HL-60 (cell line): ENCODE measurements around the gene TTC13.

Experiments
- DNase-seq, 2 experiments: peaks; one replicate each; pipeline ENCODE4 v3.0.0-alpha.2; 2010 to 2020; ENCODE audit warnings: low read depth in 1 of 2, low spot score in 1 of 2
- H3K27ac ChIP-seq: fragments of 250-450 bp; sonication (Bioruptor Pico); replicated peaks from 2 replicates; pipeline ENCODE4 v1.5.1; 2020; ENCODE audit warnings: mild to moderate bottlenecking, moderate library complexity
- H3K27me3 ChIP-seq: fragments of 250-450 bp; sonication (Bioruptor Pico); 2 replicates; pipeline ENCODE4 v1.5.1; 2021; ENCODE audit warnings: mild to moderate bottlenecking, moderate library complexity; ENCODE audit not compliant: insufficient read depth, poor library complexity, severe bottlenecking
- H3K4me3 ChIP-seq: replicated peaks from 2 replicates; pipeline ENCODE4 v1.5.1; 2011; ENCODE audit warnings: mild to moderate bottlenecking, control low read depth, low read length; ENCODE audit not compliant: insufficient read depth
- GABPA ChIP-seq: IDR thresholded peaks from 2 replicates; pipeline ENCODE4 v1.6.1; 2012; ENCODE audit warnings: low read depth
- POLR2AphosphoS5 ChIP-seq: IDR thresholded peaks from 2 replicates; pipeline ENCODE4 v1.6.1; 2012; ENCODE audit warnings: low read depth
- SPI1 ChIP-seq: IDR thresholded peaks from 2 replicates; pipeline ENCODE4 v1.6.1; 2012; ENCODE audit warnings: low read depth, mild to moderate bottlenecking, borderline replicate concordance
- TF ChIP-seq, protein P1 (sequence below): IDR thresholded peaks from one replicate; pipeline ENCODE4 v1.5.1; 2011; ENCODE audit warnings: low read length, control low read depth, inconsistent platforms; ENCODE audit not compliant: insufficient read depth
- TF ChIP-seq, protein P2 (sequence below): IDR thresholded peaks from 2 replicates; pipeline ENCODE4 v1.6.1; 2012; ENCODE audit warnings: low read depth; ENCODE audit not compliant: insufficient replicate concordance

TTC13 gene

DNA sequence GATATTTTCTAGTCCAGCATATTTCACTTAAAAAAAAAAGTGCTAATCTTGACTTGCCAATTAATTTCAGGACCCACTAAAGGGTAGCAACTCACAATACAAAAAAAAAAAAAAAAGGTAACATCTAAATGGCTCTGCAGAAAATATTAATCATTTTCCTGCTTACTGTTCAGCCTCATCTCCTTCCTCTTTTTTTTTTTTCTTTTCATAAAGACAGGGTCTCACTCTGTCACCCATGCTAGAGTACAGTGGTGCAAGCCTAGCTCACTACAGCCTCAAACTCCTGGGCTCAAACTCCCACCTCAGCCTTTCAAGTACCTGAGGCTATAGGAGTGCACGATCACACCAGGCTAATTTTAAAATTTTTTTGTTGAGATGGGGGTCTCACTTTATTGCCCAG, 30.4 kb downstream of the TTC13 start:
- TF ChIP-seq, protein P1, sequence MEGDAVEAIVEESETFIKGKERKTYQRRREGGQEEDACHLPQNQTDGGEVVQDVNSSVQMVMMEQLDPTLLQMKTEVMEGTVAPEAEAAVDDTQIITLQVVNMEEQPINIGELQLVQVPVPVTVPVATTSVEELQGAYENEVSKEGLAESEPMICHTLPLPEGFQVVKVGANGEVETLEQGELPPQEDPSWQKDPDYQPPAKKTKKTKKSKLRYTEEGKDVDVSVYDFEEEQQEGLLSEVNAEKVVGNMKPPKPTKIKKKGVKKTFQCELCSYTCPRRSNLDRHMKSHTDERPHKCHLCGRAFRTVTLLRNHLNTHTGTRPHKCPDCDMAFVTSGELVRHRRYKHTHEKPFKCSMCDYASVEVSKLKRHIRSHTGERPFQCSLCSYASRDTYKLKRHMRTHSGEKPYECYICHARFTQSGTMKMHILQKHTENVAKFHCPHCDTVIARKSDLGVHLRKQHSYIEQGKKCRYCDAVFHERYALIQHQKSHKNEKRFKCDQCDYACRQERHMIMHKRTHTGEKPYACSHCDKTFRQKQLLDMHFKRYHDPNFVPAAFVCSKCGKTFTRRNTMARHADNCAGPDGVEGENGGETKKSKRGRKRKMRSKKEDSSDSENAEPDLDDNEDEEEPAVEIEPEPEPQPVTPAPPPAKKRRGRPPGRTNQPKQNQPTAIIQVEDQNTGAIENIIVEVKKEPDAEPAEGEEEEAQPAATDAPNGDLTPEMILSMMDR = no peak
- TF ChIP-seq POLR2AphosphoS5 = no peak
- TF ChIP-seq, protein P2, sequence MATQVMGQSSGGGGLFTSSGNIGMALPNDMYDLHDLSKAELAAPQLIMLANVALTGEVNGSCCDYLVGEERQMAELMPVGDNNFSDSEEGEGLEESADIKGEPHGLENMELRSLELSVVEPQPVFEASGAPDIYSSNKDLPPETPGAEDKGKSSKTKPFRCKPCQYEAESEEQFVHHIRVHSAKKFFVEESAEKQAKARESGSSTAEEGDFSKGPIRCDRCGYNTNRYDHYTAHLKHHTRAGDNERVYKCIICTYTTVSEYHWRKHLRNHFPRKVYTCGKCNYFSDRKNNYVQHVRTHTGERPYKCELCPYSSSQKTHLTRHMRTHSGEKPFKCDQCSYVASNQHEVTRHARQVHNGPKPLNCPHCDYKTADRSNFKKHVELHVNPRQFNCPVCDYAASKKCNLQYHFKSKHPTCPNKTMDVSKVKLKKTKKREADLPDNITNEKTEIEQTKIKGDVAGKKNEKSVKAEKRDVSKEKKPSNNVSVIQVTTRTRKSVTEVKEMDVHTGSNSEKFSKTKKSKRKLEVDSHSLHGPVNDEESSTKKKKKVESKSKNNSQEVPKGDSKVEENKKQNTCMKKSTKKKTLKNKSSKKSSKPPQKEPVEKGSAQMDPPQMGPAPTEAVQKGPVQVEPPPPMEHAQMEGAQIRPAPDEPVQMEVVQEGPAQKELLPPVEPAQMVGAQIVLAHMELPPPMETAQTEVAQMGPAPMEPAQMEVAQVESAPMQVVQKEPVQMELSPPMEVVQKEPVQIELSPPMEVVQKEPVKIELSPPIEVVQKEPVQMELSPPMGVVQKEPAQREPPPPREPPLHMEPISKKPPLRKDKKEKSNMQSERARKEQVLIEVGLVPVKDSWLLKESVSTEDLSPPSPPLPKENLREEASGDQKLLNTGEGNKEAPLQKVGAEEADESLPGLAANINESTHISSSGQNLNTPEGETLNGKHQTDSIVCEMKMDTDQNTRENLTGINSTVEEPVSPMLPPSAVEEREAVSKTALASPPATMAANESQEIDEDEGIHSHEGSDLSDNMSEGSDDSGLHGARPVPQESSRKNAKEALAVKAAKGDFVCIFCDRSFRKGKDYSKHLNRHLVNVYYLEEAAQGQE = no peak
- no peak for TF ChIP-seq GABPA
- no peak for TF ChIP-seq SPI1
- no peak overlapping the region for H3K4me3 ChIP-seq
- H3K27ac ChIP-seq = no peak overlapping the region
- no peaks in the 10 kb centered on the region for H3K27me3 ChIP-seq
- DNase-seq = no peak

DNA sequence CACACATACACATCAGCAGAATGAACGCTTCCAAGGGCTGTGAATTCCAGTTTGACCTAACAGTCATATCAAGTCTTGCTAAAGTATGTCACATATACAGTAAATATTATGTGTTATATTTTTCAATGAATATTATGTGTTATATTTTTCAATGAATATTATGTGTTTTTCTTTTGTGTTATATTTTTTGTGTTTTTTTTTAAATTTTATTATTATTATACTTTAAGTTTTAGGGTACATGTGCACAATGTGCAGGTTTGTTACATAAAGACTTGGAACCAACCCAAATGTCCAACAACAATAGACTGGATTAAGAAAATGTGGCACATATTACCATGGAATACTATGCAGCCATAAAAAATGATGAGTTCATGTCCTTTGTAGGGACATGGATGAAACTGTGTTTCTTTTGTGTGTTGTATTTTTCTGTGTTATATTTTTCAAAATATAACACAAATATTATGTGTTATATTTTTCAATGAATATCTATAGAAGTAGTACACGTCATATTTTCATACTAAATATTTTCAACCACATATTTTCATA, 35.5 kb downstream of the TTC13 start:
- no peak for DNase-seq

DNA sequence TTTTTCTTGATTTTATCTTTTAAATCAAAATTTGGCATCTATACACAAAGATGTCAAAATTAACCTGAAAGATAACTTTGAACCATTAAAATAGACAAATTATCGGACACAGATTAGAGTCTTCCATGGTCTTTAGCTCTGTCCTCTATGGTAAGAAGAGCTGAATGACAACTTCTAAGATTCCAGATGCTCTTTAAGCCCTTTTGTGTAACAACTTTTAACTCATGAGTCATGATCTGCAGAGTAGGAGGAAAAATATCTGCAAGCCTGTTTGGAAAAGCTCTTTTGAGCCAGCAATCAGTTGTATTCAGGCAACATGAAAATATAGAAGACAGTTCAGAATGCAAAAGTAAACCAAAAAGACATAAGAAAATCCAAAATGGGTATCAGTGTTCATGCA, 37.8 kb downstream of the TTC13 start:
- DNase-seq = no peak
- Histone ChIP-seq H3K27me3 (no peaks in the 10 kb centered on the region), H3K27ac (no peak overlapping the region), H3K4me3 (no peak overlapping the region)
- no peak for TF ChIP-seq SPI1
- TF ChIP-seq, protein P1 = no peak
- TF ChIP-seq GABPA = no peak
- no peak for TF ChIP-seq POLR2AphosphoS5

More for the DNA sequence above, 35.5 kb downstream of the TTC13 start:
- H3K4me3 ChIP-seq = no peak overlapping the region
- TF ChIP-seq, protein P1 = no peak
- TF ChIP-seq GABPA (no peak), SPI1 (no peak), POLR2AphosphoS5 (no peak)
- TF ChIP-seq, protein P2 = no peak
- H3K27ac ChIP-seq = no peak overlapping the region
- H3K27me3 ChIP-seq = no peaks in the 10 kb centered on the region
